GM18505 (cell line): ENCODE data around the gene DIRAS1.
"Not testable (repeated sequence)": the region's sequence is repeated elsewhere in the genome, so short reads cannot be mapped to it uniquely, and the experiment has no call there.

Experiments used
- ATAC-seq: cut with Tn5 transposase; IDR thresholded peaks from one replicate; pipeline ENCODE4 v1.9.1; 2021; ENCODE audit not compliant: unreplicated experiment
- POLR2A ChIP-seq: IDR thresholded peaks from 4 replicates; pipeline ENCODE4 v1.6.1; 2011; ENCODE audit warnings: borderline replicate concordance; ENCODE audit not compliant: insufficient read depth, insufficient read length; ENCODE audit errors: extremely low read depth

DIRAS1 gene

GRCh38 chr19:2676823-2677222, 44.3 kb downstream of the DIRAS1 start:
- no peak for ATAC-seq
- no peak for TF ChIP-seq POLR2A

GRCh38 chr19:2675892-2676291, 45.3 kb downstream of the DIRAS1 start:
- TF ChIP-seq POLR2A, result no peak
- no peak for ATAC-seq

- no peak for TF ChIP-seq POLR2A
- no peak for ATAC-seq
Observed at GRCh38 chr19:2670217-2670616, 51.0 kb downstream of the DIRAS1 start.

GRCh38 chr19:2668175-2668763, 52.9 kb downstream of the DIRAS1 start:
- no peak for TF ChIP-seq POLR2A
- no peak for ATAC-seq

- not testable (repeated sequence) for ATAC-seq
Observed at GRCh38 chr19:2667349-2667748, 53.8 kb downstream of the DIRAS1 start.

GRCh38 chr19:2666344-2666994, 54.7 kb downstream of the DIRAS1 start:
- no peak for ATAC-seq
- TF ChIP-seq POLR2A, result no peak

GRCh38 chr19:2665103-2665502, 56.1 kb downstream of the DIRAS1 start:
- no peak for ATAC-seq
- TF ChIP-seq POLR2A, result no peak
